ENCODE measurements around the gene RGS7. TPM values are rescaled to one million over a fixed set of nuclear protein-coding genes. Genes with fewer than 3 reads are reported as not detected.

The RGS7 gene
- total and polyA plus RNA-seq, 2 of the 4 experiments (the other 2 are of a cell fraction), result 0.58 to 0.72 TPM

GRCh38 chr1:240854367-240854766 is 502.6 kb downstream of the RGS7 start:
- Histone ChIP-seq H3K9me3 (ENCODE audit: control insufficient read depth, insufficient read depth, low read length) (peaks cover 2% of the 10 kb centered on the region; the same call in 1 of the 2 replicates), H3K27ac (ENCODE audit: insufficient read depth, low read length) (no peak overlapping the region), H4K8ac (ENCODE audit: low read depth in 2 of 2, low read length in 2 of 2) (no peak overlapping the region), H4K20me1 (ENCODE audit: insufficient read depth, low read length) (no peaks in the 10 kb centered on the region), H2AK9ac (replicated peaks; ENCODE audit: low read depth, low read length, poor library complexity) (no peak overlapping the region), H2BK20ac (ENCODE audit: low read depth, low read length) (no peak overlapping the region), H3K14ac (replicated peaks; ENCODE audit: low read depth, low read length) (no peak overlapping the region), H3K4me2 (ENCODE audit: low read depth, low read length) (no peak overlapping the region), H3K36me3 (ENCODE audit: control insufficient read depth, insufficient read depth, low read length) (no peaks in the 10 kb centered on the region), H3K4ac (ENCODE audit: low read depth, low read length) (no peak overlapping the region), H3K4me1 (ENCODE audit: control insufficient read depth, insufficient read depth, low read length) (no peaks in the 10 kb centered on the region), H2AK5ac (ENCODE audit: low read depth, low read length) (no peak overlapping the region), H3K27me3 (ENCODE audit: control insufficient read depth, insufficient read depth, low read length) (no peaks in the 10 kb centered on the region), H3K9ac (ENCODE audit: low read depth, low read length) (no peak overlapping the region), H3K9me1 (ENCODE audit: insufficient read depth, low read length) (no peaks in the 10 kb centered on the region), H4K5ac (ENCODE audit: low read depth, low read length) (no peak overlapping the region), H2BK120ac (ENCODE audit: low read depth, low read length) (no peak overlapping the region), H3K56ac (ENCODE audit: extremely low read depth, insufficient read depth, low read length) (no peak overlapping the region), H2BK15ac (ENCODE audit: low read depth, low read length) (no peak overlapping the region), H3K4me3 (ENCODE audit: insufficient read depth, low read depth, low read length) (no peak overlapping the region), H4K91ac (ENCODE audit: insufficient read depth, low read depth, low read length) (no peak overlapping the region), H3K23ac (ENCODE audit: low read depth, low read length) (no peak overlapping the region), H2BK5ac (ENCODE audit: low read depth, low read length, poor library complexity, severe bottlenecking) (no peak overlapping the region), H3K79me1 (ENCODE audit: low read depth in 1 of 2, low read length in 2 of 2) (no peaks in the 10 kb centered on the region), H2AFZ (replicated peaks; ENCODE audit: low read length, poor library complexity) (no peak overlapping the region), H3K18ac (ENCODE audit: low read depth, low read length) (no peak overlapping the region)
- peak; percentile 21 for DNase-seq
- ATAC-seq (ENCODE audit: low read depth), result peak; percentile 21; the same call in 1 of the 2 replicates
- intact Hi-C loops (cut with micrococcal nuclease), result loop anchor here (5.0 kb wide), 1 partner anchor 122 kb away; no protein-coding TSS in a partner anchor
- BruUV-seq (replicated peaks), result no TSS peak
- dilution Hi-C loops (cut with HindIII; ENCODE audit: low sequenced_read_pairs, unreplicated experiment), result no loop called here
- TF ChIP-seq RAD21 (IDR thresholded peaks at IDR 0.05; ENCODE audit: low read length) (peak; percentile 43), CTCF (conservative IDR thresholded peaks at IDR 0.05; ENCODE audit: low read depth, low read length) (0 out of 2 replicates have a peak, but pooled peaks have one; percentile 17), MXI1 (IDR thresholded peaks at IDR 0.05; ENCODE audit: borderline replicate concordance, low read depth, low read length) (no peak), SMC3 (IDR thresholded peaks at IDR 0.05; ENCODE audit: low read depth, low read length) (peak; percentile 27; the same call in 1 of the 2 replicates), USF2 (IDR thresholded peaks at IDR 0.05; ENCODE audit: low read depth, low read length) (no peak)
- WGBS, 2 experiments (ENCODE audit: extremely low coverage in 2 of 2, insufficient read length in 1 of 2), result no CpG with 5 or more reads among the region's 6 CpGs
- in situ Hi-C loops (cut with MboI; ENCODE audit: low sequenced_read_pairs), result no loop called here
- ChIA-PET POLR2A (ENCODE audit: unreplicated experiment) (no interaction called here), CTCF (no interaction called here)

Data from IMR-90 (cell line).